Gastrocnemius medialis (tissue), 4 donors: Measurements from ENCODE around the gene SPATA24. TPM values are rescaled to one million over a fixed set of nuclear protein-coding genes. Genes with fewer than 3 reads are reported as not detected.

Experiments used
- ATAC-seq, 2 donors: fragments of 150-250 bp; one replicate each; pipeline ENCODE4 v1.9.1; 2016
- DNase-seq, 2 donors: peaks; one replicate each; pipeline ENCODE4 v3.0.0-alpha.2; 2019
- H3K27ac ChIP-seq, 4 donors: fragments of 200-600 bp; sonication (generic); 1 replicate in 1 of 4; 2 replicates in 3 of 4; pipeline ENCODE4 v1.5.1; 2016 to 2018; ENCODE audit warnings: mild to moderate bottlenecking in 2 of 4, moderate library complexity in 1 of 4
- H3K27me3 ChIP-seq, 3 donors: fragments of 200-600 bp; sonication (generic) in 2 of 3; 1 replicate in 1 of 3; 2 replicates in 2 of 3; pipeline versions ENCODE4 v1.5.1 to v1.6.0; 2016 to 2019; ENCODE audit warnings: mild to moderate bottlenecking in 1 of 3, moderate library complexity in 1 of 3
- H3K36me3 ChIP-seq, 2 donors: fragments of 200-600 bp; sonication (generic) in 1 of 2; one replicate each; pipeline ENCODE4 v1.5.1; 2017 to 2018
- H3K4me1 ChIP-seq, 2 donors: fragments of 200-600 bp; sonication (generic) in 1 of 2; one replicate each; pipeline ENCODE4 v1.5.1; 2016 to 2017; ENCODE audit warnings: mild to moderate bottlenecking in 2 of 2
- H3K4me3 ChIP-seq, 4 donors: fragments of 200-600 bp; sonication (generic) in 3 of 4; 1 replicate in 1 of 4; 2 replicates in 3 of 4; pipeline ENCODE4 v1.5.1; 2016 to 2019; ENCODE audit warnings: mild to moderate bottlenecking in 2 of 4
- H3K9me3 ChIP-seq, 3 donors: fragments of 200-600 bp; sonication (generic) in 2 of 3; 1 replicate in 1 of 3; 2 replicates in 2 of 3; pipeline ENCODE4 v1.5.1; 2016 to 2019
- POLR2A ChIP-seq, 2 donors: fragments of 450-650 bp; IDR thresholded peaks; one replicate each; pipeline ENCODE4 v1.6.1; 2017; ENCODE audit warnings: antibody characterized with exemption in 2 of 2, mild to moderate bottlenecking in 2 of 2, moderate library complexity in 2 of 2
- in situ Hi-C, 4 donors: fragments of 200-750 bp; cut with MboI; loops; one replicate each; pipeline versions ENCODE4 v1.15.0 to v1.8.0; 2017; ENCODE audit warnings: low sequenced_read_pairs in 4 of 4
- intact Hi-C: fragments of 100-400 bp; cut with DNase I; formaldehyde crosslinking; loops from one replicate; pipeline ENCODE4 v1.15.1; 2023; ENCODE audit warnings: low total_unique reads
- total RNA-seq, 4 donors: library from RNA; depleted of rRNA; stranded (reverse); fragments of >200 nt; gene quantifications; one replicate each; pipeline versions ENCODE4 v1.1.0 to v1.2.3, GENCODE V29; 2016
- TF ChIP-seq, protein P1 (sequence below), 5 experiments: fragments of 450-650 bp in 3 of 5; fragments of 200-600 bp in 2 of 5; sonication (generic) in 2 of 5; IDR thresholded peaks in 4 of 5; conservative IDR thresholded peaks in 1 of 5; 1 replicate in 4 of 5; 2 replicates in 1 of 5; pipeline ENCODE4 v1.5.1; 2016 to 2019; ENCODE audit warnings: antibody characterized with exemption in 5 of 5, mild to moderate bottlenecking in 3 of 5, moderate library complexity in 3 of 5

The SPATA24 gene
- total RNA-seq, 4 donors from 2014 or later: 6.8 to 24.1 (median 12.5) TPM

DNA sequence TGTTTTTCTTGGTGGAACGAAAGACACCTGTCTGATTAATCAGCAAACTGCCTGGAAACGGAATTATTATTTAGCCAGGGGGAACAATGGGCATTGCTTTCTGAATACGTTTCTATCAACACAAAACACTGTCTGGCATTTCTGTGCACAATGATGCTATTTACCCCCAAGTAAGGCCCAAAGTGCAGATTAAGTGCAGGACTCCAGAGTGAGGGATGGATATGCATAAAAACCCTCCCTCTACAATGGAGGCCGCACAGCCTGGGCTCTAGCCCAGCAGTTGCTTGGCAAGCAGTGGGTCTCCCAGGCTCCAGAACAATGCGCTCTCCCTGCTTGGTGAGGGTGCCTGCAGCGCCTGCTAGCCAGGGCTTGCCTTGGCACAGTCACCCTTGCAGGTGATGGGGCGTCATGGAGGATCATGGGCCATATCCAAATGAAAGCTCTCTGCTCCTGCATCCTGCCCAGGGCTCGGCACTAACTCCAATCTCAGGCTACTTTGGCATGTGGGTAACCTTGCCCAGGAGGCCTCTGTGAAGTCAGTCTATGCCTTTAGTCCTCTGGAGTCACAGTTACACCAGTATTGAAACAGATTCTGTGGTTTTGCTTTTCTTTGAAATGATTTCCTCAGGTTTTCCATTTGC, 11.5 kb upstream of the SPATA24 start:
- no peak for TF ChIP-seq POLR2A (IDR thresholded peaks at IDR 0.05)
- TF ChIP-seq, protein P1, sequence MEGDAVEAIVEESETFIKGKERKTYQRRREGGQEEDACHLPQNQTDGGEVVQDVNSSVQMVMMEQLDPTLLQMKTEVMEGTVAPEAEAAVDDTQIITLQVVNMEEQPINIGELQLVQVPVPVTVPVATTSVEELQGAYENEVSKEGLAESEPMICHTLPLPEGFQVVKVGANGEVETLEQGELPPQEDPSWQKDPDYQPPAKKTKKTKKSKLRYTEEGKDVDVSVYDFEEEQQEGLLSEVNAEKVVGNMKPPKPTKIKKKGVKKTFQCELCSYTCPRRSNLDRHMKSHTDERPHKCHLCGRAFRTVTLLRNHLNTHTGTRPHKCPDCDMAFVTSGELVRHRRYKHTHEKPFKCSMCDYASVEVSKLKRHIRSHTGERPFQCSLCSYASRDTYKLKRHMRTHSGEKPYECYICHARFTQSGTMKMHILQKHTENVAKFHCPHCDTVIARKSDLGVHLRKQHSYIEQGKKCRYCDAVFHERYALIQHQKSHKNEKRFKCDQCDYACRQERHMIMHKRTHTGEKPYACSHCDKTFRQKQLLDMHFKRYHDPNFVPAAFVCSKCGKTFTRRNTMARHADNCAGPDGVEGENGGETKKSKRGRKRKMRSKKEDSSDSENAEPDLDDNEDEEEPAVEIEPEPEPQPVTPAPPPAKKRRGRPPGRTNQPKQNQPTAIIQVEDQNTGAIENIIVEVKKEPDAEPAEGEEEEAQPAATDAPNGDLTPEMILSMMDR (IDR thresholded peaks at IDR 0.05 in 4 of 5, conservative IDR thresholded peaks at IDR 0.05 in 1 of 5): no peak
- in situ Hi-C loops: loop anchor here in 1 of 4 donors (5.0 kb wide), 1 partner anchor 102 kb away; no protein-coding TSS in a partner anchor
- no peaks in the 10 kb centered on the region for H3K36me3 ChIP-seq
- no peaks in the 10 kb centered on the region for H3K9me3 ChIP-seq
- peaks cover 68 to 69% of the 10 kb centered on the region in 2 donors for H3K4me1 ChIP-seq
- no peaks in the 10 kb centered on the region for H3K27me3 ChIP-seq
- ATAC-seq (peak; percentile 27 to 42), DNase-seq (peak; percentile 49 to 79)
- H3K27ac ChIP-seq: peak overlapping the region; percentile 83 to 90 (median 87)
- H3K4me3 ChIP-seq: no peak overlapping the region
- intact Hi-C loops: loop anchor here (5.0 to 10.0 kb wide), 3 partner anchors 147 to 269 kb away; partner anchors contain the start of gene UBE2D2

DNA sequence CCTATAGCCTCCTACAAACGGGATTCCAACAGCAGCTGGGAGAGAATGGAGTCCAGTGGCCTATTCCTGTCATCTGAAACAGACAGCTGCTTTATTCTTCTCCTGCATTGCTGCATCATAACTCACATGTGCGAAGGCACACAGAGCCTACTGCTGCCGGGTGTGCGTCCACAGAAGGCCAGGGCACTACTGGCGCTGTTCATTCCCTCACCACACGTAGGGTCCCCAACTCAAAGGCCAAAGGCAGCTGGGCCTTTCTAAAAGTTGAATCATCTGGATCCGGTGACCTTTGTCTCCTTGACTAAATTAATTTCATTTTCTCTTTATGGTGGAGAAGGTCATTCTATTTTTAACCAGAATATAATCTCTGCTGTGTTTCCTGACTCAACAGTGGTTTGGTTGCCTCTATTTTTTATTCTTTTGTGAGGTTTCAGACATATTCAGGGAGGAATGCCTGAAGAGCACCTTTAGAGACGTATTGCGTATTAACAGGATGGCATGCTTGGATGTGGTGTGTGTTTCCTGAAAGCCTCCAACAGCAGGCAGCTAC, 10.8 kb upstream of the SPATA24 start:
- Histone ChIP-seq H3K27me3 (no peaks in the 10 kb centered on the region), H3K4me1 (peaks cover 70 to 73% of the 10 kb centered on the region in 2 donors), H3K36me3 (no peaks in the 10 kb centered on the region), H3K4me3 (no peak overlapping the region), H3K9me3 (no peaks in the 10 kb centered on the region), H3K27ac (peak overlapping the region; percentile 83 to 90 (median 87))
- in situ Hi-C loops: loop anchor here in 1 of 4 donors (5.0 kb wide), 1 partner anchor 103 kb away; no protein-coding TSS in a partner anchor
- peak; percentile 36 to 38 for TF ChIP-seq POLR2A (IDR thresholded peaks at IDR 0.05)
- TF ChIP-seq, protein P1 (IDR thresholded peaks at IDR 0.05 in 4 of 5, conservative IDR thresholded peaks at IDR 0.05 in 1 of 5): peak in 1 of 5 experiments; percentile 28
- ATAC-seq: peak; percentile 60 to 68
- DNase-seq: peak; percentile 54 to 74
- intact Hi-C loops: loop anchor here (5.0 to 10.0 kb wide), 3 partner anchors 148 to 270 kb away; partner anchors contain the start of gene UBE2D2

DNA sequence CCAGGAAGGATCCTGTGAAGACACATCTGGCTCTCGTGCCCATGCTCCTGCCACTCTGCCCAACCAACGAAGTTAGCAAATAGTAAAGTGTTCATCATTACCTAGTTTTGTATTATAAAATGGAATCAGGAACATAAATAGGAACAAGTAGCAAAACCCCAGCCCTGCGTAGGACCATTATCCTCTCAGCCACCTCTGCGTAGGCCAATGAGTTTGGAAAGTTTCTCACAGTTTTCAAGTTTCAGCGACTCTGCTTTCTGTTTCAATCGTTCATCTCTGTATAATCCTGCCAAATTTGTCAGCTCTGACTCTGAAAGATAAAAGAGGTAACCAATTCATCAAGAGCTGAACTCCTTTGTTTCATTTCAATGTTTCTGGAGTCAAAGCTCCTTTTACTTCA, 10.1 kb upstream of the SPATA24 start:
- ATAC-seq (no peak), DNase-seq (no peak)
- Histone ChIP-seq H3K4me1 (peaks cover 63 to 69% of the 10 kb centered on the region in 2 donors), H3K9me3 (no peaks in the 10 kb centered on the region), H3K4me3 (no peak overlapping the region), H3K36me3 (no peaks in the 10 kb centered on the region), H3K27me3 (no peaks in the 10 kb centered on the region), H3K27ac (peak overlapping the region; percentile 83 to 90 (median 87))
- in situ Hi-C loops (no loop called here), intact Hi-C loops (loop anchor here (10.0 kb wide), 1 partner anchor 271 kb away; no protein-coding TSS in a partner anchor)
- TF ChIP-seq POLR2A (IDR thresholded peaks at IDR 0.05): no peak
- TF ChIP-seq, protein P1 (IDR thresholded peaks at IDR 0.05 in 4 of 5, conservative IDR thresholded peaks at IDR 0.05 in 1 of 5): no peak

DNA sequence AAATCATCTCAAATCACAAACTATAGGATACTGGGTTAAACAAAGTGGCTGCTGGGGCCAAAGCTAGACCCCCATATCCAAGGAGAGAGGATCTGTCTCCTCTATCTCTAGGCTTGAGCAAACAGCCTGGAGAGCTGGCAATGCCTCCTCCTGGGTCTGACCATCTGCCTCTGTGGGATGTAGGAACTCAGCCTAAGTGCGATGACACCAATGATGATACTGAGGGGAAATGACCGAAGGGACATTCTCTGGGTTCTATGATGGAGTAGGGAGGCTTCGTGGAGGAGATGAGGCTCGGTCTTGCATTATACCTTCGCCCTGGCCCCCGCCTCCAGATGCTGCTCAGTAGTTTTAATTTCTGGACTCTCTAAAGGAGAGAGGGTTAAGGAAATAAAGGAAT, 9.3 kb upstream of the SPATA24 start:
- Histone ChIP-seq H3K27me3 (no peaks in the 10 kb centered on the region), H3K4me1 (peaks cover 58 to 61% of the 10 kb centered on the region in 2 donors), H3K4me3 (no peak overlapping the region), H3K36me3 (no peaks in the 10 kb centered on the region), H3K9me3 (no peaks in the 10 kb centered on the region), H3K27ac (peak overlapping the region in 3 of 4 donors; percentile 83 to 88 (median 86))
- in situ Hi-C loops (no loop called here), intact Hi-C loops (loop anchor here (10.0 kb wide), 1 partner anchor 272 kb away; no protein-coding TSS in a partner anchor)
- no peak for TF ChIP-seq POLR2A (IDR thresholded peaks at IDR 0.05)
- TF ChIP-seq, protein P1 (IDR thresholded peaks at IDR 0.05 in 4 of 5, conservative IDR thresholded peaks at IDR 0.05 in 1 of 5): no peak
- DNase-seq (no peak), ATAC-seq (no peak)
